Measurements from ENCODE around the gene UCK2. TPM values are rescaled to one million over a fixed set of nuclear protein-coding genes. Genes with fewer than 3 reads are reported as not detected.

UCK2 gene
- total and polyA plus RNA-seq, 2 of the 8 experiments (the other 6 are each of a cell fraction or from before 2014, with no cell fraction given): 103 to 109 TPM

DNA sequence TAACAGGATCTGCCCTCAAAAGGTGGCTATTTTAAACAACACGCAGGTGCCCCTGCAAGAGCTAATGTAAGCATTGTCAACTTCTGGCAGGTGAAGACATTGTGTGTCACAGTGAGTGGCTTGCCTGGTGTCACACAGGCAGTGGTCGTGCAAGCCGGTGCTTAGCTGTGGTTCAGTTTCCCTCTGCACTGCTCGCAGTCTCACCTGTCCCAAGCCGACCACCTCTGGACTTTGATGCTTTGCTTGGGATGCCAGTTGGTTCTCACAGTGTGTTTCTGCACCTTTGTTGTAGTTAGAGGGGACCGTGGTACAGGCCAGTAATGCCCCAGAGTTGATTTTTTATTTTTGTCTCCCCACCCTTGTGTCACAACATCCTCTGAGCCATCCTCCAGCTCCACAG is 85.2 kb downstream of the UCK2 start:
- ChIA-PET POLR2A (ENCODE audit: partially characterized antibody) (interaction anchor here (1.1 to 1.8 kb wide), 3 partner anchors 11 to 103 kb away, joined by 5 to 6 read pairs (median 5); no protein-coding TSS in a partner anchor), CTCF (ENCODE audit: partially characterized antibody) (interaction anchor here (1.3 to 7.9 kb wide), 8 partner anchors 14 to 520 kb away, joined by 3 to 75 read pairs (median 7); no protein-coding TSS in a partner anchor)
- Histone ChIP-seq H3K4me1 (replicated peaks in 1 of 4; ENCODE audit: control insufficient read depth in 3 of 4, insufficient read depth in 4 of 4, low read length in 3 of 4) (no peaks in the 10 kb centered on the region), H4K20me1 (replicated peaks in 1 of 2; ENCODE audit: control insufficient read depth in 1 of 2, insufficient read depth in 2 of 2, low read length in 2 of 2) (peaks cover 4 to 6% of the 10 kb centered on the region in 2 experiments), H2BK12ac (ENCODE audit: low read depth, low read length) (no peak overlapping the region), H3K14ac (ENCODE audit: insufficient read length) (no peak overlapping the region), H3K4me2 (ENCODE audit: insufficient read depth in 1 of 2, low read depth in 2 of 2, low read length in 2 of 2) (no peak overlapping the region), H3K18ac (ENCODE audit: extremely low read depth, low read length) (no peak overlapping the region), H4K5ac (ENCODE audit: insufficient read length, low read depth, low read length) (no peak overlapping the region), H4K91ac (replicated peaks; ENCODE audit: insufficient read length, low read length) (no peak overlapping the region), H2BK15ac (ENCODE audit: low read length) (no peak overlapping the region), H3K4me3 (ENCODE audit: extremely low read depth in 1 of 4, insufficient read depth in 2 of 4, low read depth in 3 of 4, low read length in 4 of 4) (no peak overlapping the region), H3K79me2 (ENCODE audit: control insufficient read depth in 1 of 2, insufficient read depth in 2 of 2, low read length in 2 of 2) (no peaks in the 10 kb centered on the region), H4K8ac (ENCODE audit: extremely low read depth, insufficient read depth, low read length) (no peak overlapping the region), H3K23me2 (ENCODE audit: low read depth, low read length) (no peaks in the 10 kb centered on the region), H3K9ac (replicated peaks in 1 of 4; ENCODE audit: extremely low read depth in 1 of 4, low read depth in 3 of 4, low read length in 3 of 4) (no peak overlapping the region), H2AFZ (ENCODE audit: low read length) (no peak overlapping the region), H2BK120ac (replicated peaks; ENCODE audit: low read depth, low read length) (no peak overlapping the region), H3K4ac (replicated peaks; ENCODE audit: insufficient read length, low read depth, low read length) (no peak overlapping the region), H2BK5ac (ENCODE audit: low read depth, low read length) (no peak overlapping the region; the same call in 1 of the 2 replicates), H3K36me3 (ENCODE audit: control insufficient read depth in 2 of 4, insufficient read depth in 4 of 4, low read length in 3 of 4) (peaks cover 4 to 30% (median 19%) of the 10 kb centered on the region in 4 experiments; a peak in 7 of 8 replicates), H3K23ac (ENCODE audit: insufficient read length) (no peak overlapping the region), H2AK5ac (ENCODE audit: low read depth, low read length) (no peak overlapping the region), H3K56ac (replicated peaks; ENCODE audit: insufficient read length, low read depth, low read length) (no peak overlapping the region), H3K27me3 (replicated peaks in 1 of 4; ENCODE audit: control insufficient read depth in 3 of 4, extremely low read depth in 1 of 4, insufficient read depth in 3 of 4, low read length in 3 of 4) (no peaks in the 10 kb centered on the region), H3K9me3 (ENCODE audit: insufficient read depth in 2 of 2, low read depth in 1 of 2, low read length in 1 of 2) (no peaks in the 10 kb centered on the region), H3K27ac (ENCODE audit: low read depth, low read length) (no peak overlapping the region), H3K79me1 (ENCODE audit: low read depth, low read length) (no peaks in the 10 kb centered on the region), H2BK20ac (ENCODE audit: low read length) (no peak overlapping the region)
- 76% methylated on average over 6 of the region's 6 CpGs; no CpG with 5 or more reads in 1 of the 2 experiments for WGBS, 2 experiments (ENCODE audit: extremely low coverage in 1 of 2, insufficient coverage in 1 of 2, insufficient read length in 1 of 2, insufficient replicate concordance in 2 of 2, low coverage in 1 of 2, low lambda C conversion rate in 2 of 2, missing lambda C conversion rate in 1 of 2)
- no peak for DNase-seq (ENCODE audit: low read depth in 1 of 2, low spot score in 2 of 2)
- FAIRE-seq: no peak
- TF ChIP-seq CEBPB (IDR thresholded peaks at IDR 0.05; ENCODE audit: low read depth, low read length) (no peak), GABPA (IDR thresholded peaks at IDR 0.05; ENCODE audit: borderline replicate concordance, insufficient read depth, low read length) (no peak), TCF12 (IDR thresholded peaks at IDR 0.05; ENCODE audit: low read depth, low read length) (no peak), SIN3A (conservative IDR thresholded peaks at IDR 0.05 in 1 of 2, IDR thresholded peaks at IDR 0.05 in 1 of 2; ENCODE audit: low read depth in 1 of 2, low read length in 2 of 2) (no peak), SUZ12 (IDR thresholded peaks at IDR 0.05; ENCODE audit: low read length) (no peak), SP2 (IDR thresholded peaks at IDR 0.05; ENCODE audit: low read length) (no peak), RBBP5 (IDR thresholded peaks at IDR 0.05; ENCODE audit: borderline replicate concordance, low read depth, low read length) (no peak), TBP (IDR thresholded peaks at IDR 0.05; ENCODE audit: low read depth, low read length) (no peak)
- TF ChIP-seq, protein P1, sequence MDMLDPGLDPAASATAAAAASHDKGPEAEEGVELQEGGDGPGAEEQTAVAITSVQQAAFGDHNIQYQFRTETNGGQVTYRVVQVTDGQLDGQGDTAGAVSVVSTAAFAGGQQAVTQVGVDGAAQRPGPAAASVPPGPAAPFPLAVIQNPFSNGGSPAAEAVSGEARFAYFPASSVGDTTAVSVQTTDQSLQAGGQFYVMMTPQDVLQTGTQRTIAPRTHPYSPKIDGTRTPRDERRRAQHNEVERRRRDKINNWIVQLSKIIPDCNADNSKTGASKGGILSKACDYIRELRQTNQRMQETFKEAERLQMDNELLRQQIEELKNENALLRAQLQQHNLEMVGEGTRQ (IDR thresholded peaks at IDR 0.05; ENCODE audit: low read length): no peak
- TF ChIP-seq, protein P2, sequence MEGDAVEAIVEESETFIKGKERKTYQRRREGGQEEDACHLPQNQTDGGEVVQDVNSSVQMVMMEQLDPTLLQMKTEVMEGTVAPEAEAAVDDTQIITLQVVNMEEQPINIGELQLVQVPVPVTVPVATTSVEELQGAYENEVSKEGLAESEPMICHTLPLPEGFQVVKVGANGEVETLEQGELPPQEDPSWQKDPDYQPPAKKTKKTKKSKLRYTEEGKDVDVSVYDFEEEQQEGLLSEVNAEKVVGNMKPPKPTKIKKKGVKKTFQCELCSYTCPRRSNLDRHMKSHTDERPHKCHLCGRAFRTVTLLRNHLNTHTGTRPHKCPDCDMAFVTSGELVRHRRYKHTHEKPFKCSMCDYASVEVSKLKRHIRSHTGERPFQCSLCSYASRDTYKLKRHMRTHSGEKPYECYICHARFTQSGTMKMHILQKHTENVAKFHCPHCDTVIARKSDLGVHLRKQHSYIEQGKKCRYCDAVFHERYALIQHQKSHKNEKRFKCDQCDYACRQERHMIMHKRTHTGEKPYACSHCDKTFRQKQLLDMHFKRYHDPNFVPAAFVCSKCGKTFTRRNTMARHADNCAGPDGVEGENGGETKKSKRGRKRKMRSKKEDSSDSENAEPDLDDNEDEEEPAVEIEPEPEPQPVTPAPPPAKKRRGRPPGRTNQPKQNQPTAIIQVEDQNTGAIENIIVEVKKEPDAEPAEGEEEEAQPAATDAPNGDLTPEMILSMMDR (IDR thresholded peaks at IDR 0.05; ENCODE audit: control extremely low read depth in 1 of 3, insufficient read depth in 1 of 3, low read depth in 1 of 3, low read length in 3 of 3): no peak

All from H1 (cell line).